Muscle layer of colon (tissue), 2 donors: ENCODE measurements around the gene CDHR5.
"Not testable (repeated sequence)": the region's sequence is repeated elsewhere in the genome, so short reads cannot be mapped to it uniquely, and the experiment has no call there.

Source experiments
- H3K27ac ChIP-seq: one replicate; pipeline ENCODE4 v1.7.0; 2013; ENCODE audit warnings: low read depth, mild to moderate bottlenecking, low read length, moderate library complexity
- H3K27me3 ChIP-seq, 2 donors: one replicate each; pipeline ENCODE4 v1.7.0; 2013; ENCODE audit warnings: low read length in 2 of 2, mild to moderate bottlenecking in 2 of 2; ENCODE audit not compliant: insufficient read depth in 2 of 2, control insufficient read depth in 1 of 2
- H3K36me3 ChIP-seq: one replicate; pipeline ENCODE4 v1.7.0; 2013; ENCODE audit warnings: mild to moderate bottlenecking, low read length; ENCODE audit not compliant: insufficient read depth
- H3K4me1 ChIP-seq: one replicate; pipeline ENCODE4 v1.7.0; 2013; ENCODE audit warnings: mild to moderate bottlenecking, low read length; ENCODE audit not compliant: insufficient read depth
- H3K4me3 ChIP-seq, 2 donors: one replicate each; pipeline ENCODE4 v1.7.0; 2013; ENCODE audit warnings: low read length in 2 of 2, low read depth in 1 of 2, mild to moderate bottlenecking in 1 of 2, moderate library complexity in 1 of 2
- H3K9ac ChIP-seq: one replicate; pipeline ENCODE4 v1.7.0; 2013; ENCODE audit warnings: low read length
- H3K9me3 ChIP-seq: one replicate; pipeline ENCODE4 v1.7.0; 2013; ENCODE audit warnings: mild to moderate bottlenecking, low read length
- donor health status: abdominal sarcoma.
- donor health status: Adenocarcinoma of cecum.

CDHR5 gene

GRCh38 chr11:657691-658126 is 33.0 kb upstream of the CDHR5 start:
- H3K27ac ChIP-seq, result no peak overlapping the region
- H3K4me1 ChIP-seq, result peaks cover 2% of the 10 kb centered on the region
- no peaks in the 10 kb centered on the region for H3K36me3 ChIP-seq
- H3K4me3 ChIP-seq, result no peak overlapping the region
- no peaks in the 10 kb centered on the region for H3K9me3 ChIP-seq
- H3K27me3 ChIP-seq, result no peaks in the 10 kb centered on the region
- no peak overlapping the region for H3K9ac ChIP-seq

- no peak overlapping the region for H3K27ac ChIP-seq
- H3K4me1 ChIP-seq, result no peaks in the 10 kb centered on the region
- H3K4me3 ChIP-seq, result no peak overlapping the region
- no peaks in the 10 kb centered on the region for H3K27me3 ChIP-seq
- H3K9ac ChIP-seq, result no peak overlapping the region
- no peaks in the 10 kb centered on the region for H3K36me3 ChIP-seq
- H3K9me3 ChIP-seq, result no peaks in the 10 kb centered on the region
Measured at GRCh38 chr11:656866-657265, 32.1 kb upstream of the CDHR5 start.

- H3K27me3 ChIP-seq, result no peaks in the 10 kb centered on the region
- no peak overlapping the region for H3K4me3 ChIP-seq
- no peaks in the 10 kb centered on the region for H3K4me1 ChIP-seq
- no peaks in the 10 kb centered on the region for H3K9me3 ChIP-seq
- H3K27ac ChIP-seq, result no peak overlapping the region
- no peaks in the 10 kb centered on the region for H3K36me3 ChIP-seq
- no peak overlapping the region for H3K9ac ChIP-seq
Measured at GRCh38 chr11:656426-656825, 31.7 kb upstream of the CDHR5 start.

GRCh38 chr11:655036-655726 is 30.4 kb upstream of the CDHR5 start:
- Histone ChIP-seq H3K27me3 (no peaks in the 10 kb centered on the region), H3K4me1 (no peaks in the 10 kb centered on the region), H3K9ac (no peak overlapping the region), H3K27ac (no peak overlapping the region), H3K9me3 (no peaks in the 10 kb centered on the region), H3K4me3 (no peak overlapping the region), H3K36me3 (no peaks in the 10 kb centered on the region)

GRCh38 chr11:654444-654843 is 29.7 kb upstream of the CDHR5 start:
- not testable (repeated sequence) for H3K9me3 ChIP-seq, H3K36me3 ChIP-seq, H3K9ac ChIP-seq, H3K27ac ChIP-seq, H3K4me1 ChIP-seq, H3K4me3 ChIP-seq, H3K27me3 ChIP-seq

GRCh38 chr11:653837-654236 is 29.1 kb upstream of the CDHR5 start:
- no peak overlapping the region for H3K27ac ChIP-seq
- H3K27me3 ChIP-seq, result no peaks in the 10 kb centered on the region
- H3K9ac ChIP-seq, result no peak overlapping the region
- no peaks in the 10 kb centered on the region for H3K4me1 ChIP-seq
- H3K9me3 ChIP-seq, result no peaks in the 10 kb centered on the region
- no peak overlapping the region for H3K4me3 ChIP-seq
- peaks cover 9% of the 10 kb centered on the region for H3K36me3 ChIP-seq

GRCh38 chr11:653136-653535 is 28.4 kb upstream of the CDHR5 start:
- H3K27ac ChIP-seq, H3K36me3 ChIP-seq: not testable (repeated sequence)

GRCh38 chr11:650482-650881 is 25.7 kb upstream of the CDHR5 start:
- no peak overlapping the region for H3K27ac ChIP-seq
- no peaks in the 10 kb centered on the region for H3K27me3 ChIP-seq
- H3K4me1 ChIP-seq, result no peaks in the 10 kb centered on the region
- peaks cover 9% of the 10 kb centered on the region for H3K36me3 ChIP-seq
- H3K9me3 ChIP-seq, result no peaks in the 10 kb centered on the region
- no peak overlapping the region for H3K4me3 ChIP-seq
- H3K9ac ChIP-seq, result no peak overlapping the region

More at GRCh38 chr11:653136-653535, 28.4 kb upstream of the CDHR5 start:
- H3K4me1 ChIP-seq, H3K9ac ChIP-seq, H3K27me3 ChIP-seq, H3K4me3 ChIP-seq, H3K9me3 ChIP-seq: not testable (repeated sequence)

- not testable (repeated sequence) for H3K4me3 ChIP-seq, H3K9ac ChIP-seq, H3K9me3 ChIP-seq, H3K36me3 ChIP-seq, H3K4me1 ChIP-seq, H3K27me3 ChIP-seq, H3K27ac ChIP-seq
Measured at GRCh38 chr11:647672-648158, 23.0 kb upstream of the CDHR5 start.

GRCh38 chr11:646214-646613 is 21.5 kb upstream of the CDHR5 start:
- no peak overlapping the region for H3K9ac ChIP-seq
- H3K36me3 ChIP-seq, result peaks cover 17% of the 10 kb centered on the region
- no peaks in the 10 kb centered on the region for H3K27me3 ChIP-seq
- H3K9me3 ChIP-seq, result no peaks in the 10 kb centered on the region
- H3K27ac ChIP-seq, result no peak overlapping the region
- no peaks in the 10 kb centered on the region for H3K4me1 ChIP-seq
- no peak overlapping the region for H3K4me3 ChIP-seq

GRCh38 chr11:645536-645935 is 20.8 kb upstream of the CDHR5 start:
- no peaks in the 10 kb centered on the region for H3K4me1 ChIP-seq
- no peak overlapping the region for H3K4me3 ChIP-seq
- no peak overlapping the region for H3K27ac ChIP-seq
- H3K36me3 ChIP-seq, result peaks cover 17% of the 10 kb centered on the region
- H3K9ac ChIP-seq, result no peak overlapping the region
- H3K27me3 ChIP-seq, result no peaks in the 10 kb centered on the region
- no peaks in the 10 kb centered on the region for H3K9me3 ChIP-seq
